SW 1271 (cell line): Measurements from ENCODE around the gene SIX4.

Experiments used
- DNase-seq, 2 experiments: peaks; one replicate each; lab custom pipeline; 2025; lab: John Stamatoyannopoulos, UW

The SIX4 gene

GRCh38 chr14:60722107-60722356 lies 2.1 kb downstream of the SIX4 start:
- DNase-seq, result no peak

DNA sequence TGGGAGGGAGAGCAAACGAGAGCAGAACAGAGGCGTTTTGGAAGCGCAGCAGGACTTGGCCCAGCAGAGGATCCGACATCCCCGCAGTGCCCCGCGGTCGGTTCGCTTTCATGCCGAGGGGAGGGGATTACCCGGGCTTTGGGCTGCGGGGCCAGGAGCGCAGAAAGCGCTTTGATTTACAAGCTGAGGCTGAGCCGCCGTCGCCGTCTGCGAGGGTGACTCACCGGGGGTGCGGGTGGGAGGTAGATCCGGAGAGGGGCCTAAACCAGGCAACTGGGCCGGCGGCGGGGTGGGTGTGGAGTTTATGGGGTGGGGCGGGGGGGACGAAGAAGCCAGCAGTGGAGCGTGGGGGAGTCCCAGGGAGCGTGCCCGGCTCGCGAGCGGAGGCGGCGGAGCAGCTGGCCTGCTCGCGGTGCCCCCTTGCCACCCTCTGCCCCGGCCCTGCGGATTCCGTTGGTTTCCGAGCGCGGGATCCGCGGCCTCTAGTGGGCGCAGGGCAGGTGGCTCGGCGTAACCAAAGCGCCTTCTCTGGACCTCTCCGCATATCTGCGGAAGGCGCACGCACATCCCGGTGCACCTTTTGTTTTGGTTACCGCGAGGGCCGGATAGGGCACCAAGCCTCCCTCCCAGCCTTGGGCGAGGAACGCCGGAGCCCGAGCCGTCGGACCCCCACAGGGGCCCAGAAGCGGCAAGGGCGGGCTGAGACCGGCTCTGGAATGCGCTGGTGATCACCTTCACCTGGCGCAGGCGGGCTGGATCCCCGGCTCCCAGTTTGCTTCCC lies 2.6 kb downstream of the SIX4 start:
- peak in 1 of 2 experiments; percentile 20 for DNase-seq

DNA sequence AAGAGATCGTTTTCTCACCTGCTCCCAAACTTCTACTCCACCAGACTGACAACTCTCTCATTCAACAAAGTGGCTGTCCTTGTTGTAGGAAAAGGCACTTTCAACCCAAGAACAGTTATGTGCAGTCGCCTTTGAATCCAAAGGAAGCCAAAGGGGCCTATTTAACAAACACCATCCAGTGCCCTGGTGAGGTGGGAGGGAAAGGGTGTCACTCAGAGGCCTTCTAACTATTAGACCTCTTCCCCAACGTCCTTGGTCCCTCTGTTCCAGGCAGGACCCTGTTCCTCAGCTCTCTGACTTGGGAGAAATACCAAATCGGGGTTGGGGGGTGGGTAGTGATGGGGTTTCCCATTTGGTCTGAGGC lies 3.2 kb downstream of the SIX4 start:
- DNase-seq, result no peak

- DNase-seq, result no peak
These were observed 3.8 kb downstream of the SIX4 start for GRCh38 chr14:60720391-60720790.

DNA sequence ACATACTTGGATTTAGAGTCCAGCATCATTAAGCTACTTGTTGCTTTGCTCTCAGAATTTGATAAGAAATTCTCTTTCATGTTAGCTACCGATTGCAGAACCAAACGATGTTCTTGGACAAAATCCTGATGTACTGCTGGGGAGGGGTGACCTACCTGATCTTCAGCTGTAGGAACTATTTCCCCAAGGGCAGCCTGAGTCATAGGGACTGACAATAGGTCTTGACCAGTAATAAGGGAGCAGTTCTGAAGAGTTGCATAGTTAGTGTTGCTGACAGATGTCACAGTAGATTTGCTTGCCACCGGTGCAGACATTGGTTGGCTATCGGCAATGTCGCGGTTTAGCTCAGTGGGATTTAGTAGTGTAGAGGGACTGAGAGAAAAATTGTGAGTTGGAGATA lies 10.6 kb downstream of the SIX4 start:
- DNase-seq, result no peak

- DNase-seq, result no peak
These were observed 13.7 kb downstream of the SIX4 start for GRCh38 chr14:60710494-60710893.

GRCh38 chr14:60707858-60708257 lies 16.3 kb downstream of the SIX4 start:
- DNase-seq, result no peak

DNA sequence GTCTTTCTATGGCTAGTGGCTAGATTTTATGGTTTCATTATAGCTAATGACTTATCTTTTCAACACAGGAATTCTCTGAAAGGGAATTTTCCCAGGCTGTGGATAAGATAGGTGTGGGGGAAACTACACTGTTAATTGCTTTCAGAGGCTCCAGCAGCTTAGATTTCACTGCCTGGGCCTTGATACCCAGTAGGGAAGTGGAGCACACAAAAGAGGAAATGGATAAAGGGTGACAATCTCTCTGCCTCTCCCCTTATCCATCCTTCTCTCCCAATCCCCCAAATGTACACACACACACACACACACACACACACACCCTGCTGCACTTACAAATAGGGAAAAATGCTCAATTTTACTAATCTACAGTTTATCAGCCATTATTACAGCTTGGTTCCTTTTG lies 19.1 kb downstream of the SIX4 start:
- no peak for DNase-seq

- no peak for DNase-seq
These were observed 23.6 kb downstream of the SIX4 start for GRCh38 chr14:60700598-60700997.

- DNase-seq, result no peak
These were observed 28.8 kb downstream of the SIX4 start for GRCh38 chr14:60695327-60695726.

DNA sequence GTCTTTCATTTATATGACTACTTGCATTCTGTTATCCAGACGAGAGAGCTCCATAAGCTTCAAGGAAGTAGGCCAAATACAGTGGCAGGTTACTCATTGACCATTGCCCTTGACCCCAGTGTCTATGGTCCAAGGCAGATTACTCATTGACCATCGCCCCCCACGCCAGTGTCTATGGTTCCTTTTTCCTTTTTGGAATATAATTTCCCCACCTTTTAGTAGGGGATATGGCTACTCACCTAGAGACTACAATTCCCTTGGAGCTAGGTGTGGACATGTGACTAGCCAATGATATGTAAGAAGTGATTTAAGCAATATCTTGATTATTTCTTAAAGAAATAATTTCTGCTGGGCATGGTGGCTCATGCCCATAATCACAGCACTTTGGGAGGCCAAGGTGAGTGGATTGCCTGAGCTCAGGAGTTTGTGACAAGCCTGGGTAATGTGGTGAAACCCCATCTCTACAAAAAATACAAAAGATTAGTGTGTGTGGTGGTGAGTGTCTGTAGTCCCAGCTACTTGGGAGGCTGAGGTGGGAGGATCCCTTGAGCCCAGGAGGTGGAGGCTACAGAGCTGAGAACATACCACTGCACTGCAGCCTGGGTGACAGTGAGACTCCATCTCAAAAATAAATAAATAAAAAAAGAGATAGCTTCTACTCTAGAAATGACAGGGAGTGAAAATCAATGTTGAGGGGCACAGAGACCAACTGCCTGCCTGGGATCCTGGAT lies 32.6 kb downstream of the SIX4 start:
- no peak for DNase-seq

DNA sequence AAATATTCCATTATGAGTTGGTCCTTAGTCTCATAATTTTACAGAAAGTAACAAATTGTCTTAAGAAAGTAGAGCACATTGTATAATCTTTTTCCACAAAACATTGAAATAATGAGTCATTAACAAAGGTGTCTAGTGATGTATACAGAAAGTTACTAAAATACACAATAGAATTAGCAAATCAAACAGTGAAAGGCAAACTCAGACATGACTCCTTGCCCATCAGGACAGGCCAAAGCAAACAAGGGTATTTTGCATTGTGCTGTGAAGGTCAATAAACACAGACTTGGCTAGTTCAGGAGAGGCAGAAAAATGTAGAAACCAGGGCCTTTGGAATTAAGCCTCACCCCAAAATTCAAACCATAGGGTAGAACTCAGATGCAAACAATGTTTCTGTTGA lies 37.3 kb downstream of the SIX4 start:
- DNase-seq, result no peak

DNA sequence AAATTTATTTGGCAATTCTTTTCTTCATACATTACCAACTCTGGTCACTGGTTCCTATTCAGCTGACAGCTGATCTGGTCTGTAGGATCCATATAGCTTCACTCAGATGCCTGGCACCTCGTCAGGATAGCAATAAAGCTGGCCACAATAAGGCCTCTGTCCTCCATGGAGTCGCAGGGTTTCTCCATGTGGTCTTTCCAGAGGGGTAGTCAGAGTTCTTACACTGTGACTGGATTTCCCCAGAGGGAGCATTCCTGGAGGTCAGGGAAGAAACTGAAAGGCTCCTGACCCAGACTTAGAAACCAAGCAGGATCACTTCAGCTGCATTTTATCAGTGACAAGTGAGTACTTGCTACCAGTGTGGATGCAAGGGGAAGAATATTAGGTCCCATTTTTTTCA lies 39.9 kb downstream of the SIX4 start:
- DNase-seq, result no peak

DNA sequence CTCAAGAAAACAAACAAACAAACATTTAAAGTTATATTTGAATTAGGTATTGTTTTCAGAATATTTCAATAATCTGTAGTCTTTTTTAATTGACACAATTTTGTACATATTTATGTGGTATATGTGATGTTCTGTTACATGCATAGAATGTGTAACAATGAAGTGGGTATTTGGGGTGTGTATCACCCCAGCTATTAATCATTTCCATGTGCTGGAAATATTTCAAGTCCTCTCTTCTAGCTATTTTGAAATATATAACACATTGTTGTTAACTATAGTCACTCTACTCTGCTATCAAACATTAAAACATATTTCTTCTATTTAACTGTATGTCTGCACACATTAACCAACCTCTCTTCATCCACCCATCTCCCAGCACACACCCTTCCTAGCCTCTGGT lies 42.9 kb downstream of the SIX4 start:
- DNase-seq, result no peak

GRCh38 chr14:60680511-60680910 lies 43.6 kb downstream of the SIX4 start:
- DNase-seq, result no peak

DNA sequence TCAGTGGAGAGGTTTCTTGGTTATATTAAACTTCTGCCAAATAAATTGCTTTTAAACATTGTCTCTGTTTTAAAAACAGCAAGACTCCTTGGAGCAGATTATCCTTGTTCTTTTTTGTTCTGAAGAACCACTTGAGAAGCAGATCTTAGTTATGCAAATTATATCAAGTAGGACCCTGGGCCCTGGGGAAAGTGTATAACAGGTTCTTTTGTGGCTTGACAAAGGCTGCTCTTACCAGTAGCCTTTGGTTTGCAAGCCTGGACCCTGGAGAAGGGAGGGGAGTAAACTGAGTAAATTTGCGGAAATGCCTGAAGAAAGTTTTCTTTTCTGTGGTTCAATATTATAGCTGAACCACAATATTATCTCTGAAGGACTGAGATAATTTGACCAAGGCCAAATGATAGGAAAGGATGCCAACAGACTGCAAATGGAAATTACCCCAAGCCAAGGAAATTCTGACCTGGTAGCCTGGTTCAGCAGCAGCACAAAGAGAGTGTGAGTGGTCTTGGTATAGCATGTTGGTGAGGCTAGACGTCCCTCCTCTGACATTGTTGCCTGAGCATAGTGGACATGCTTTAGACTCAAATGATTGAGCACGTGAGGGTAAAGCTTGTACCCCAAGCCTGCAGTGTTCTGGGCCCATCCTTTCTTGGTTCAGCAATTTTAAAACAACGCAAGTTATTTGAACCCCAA lies 44.4 kb downstream of the SIX4 start:
- no peak for DNase-seq

GRCh38 chr14:60677701-60678100 lies 46.5 kb downstream of the SIX4 start:
- no peak for DNase-seq

- no peak for DNase-seq
These were observed 53.2 kb downstream of the SIX4 start for GRCh38 chr14:60670989-60671388.

- no peak for DNase-seq
These were observed 55.6 kb downstream of the SIX4 start for GRCh38 chr14:60668431-60669112.

DNA sequence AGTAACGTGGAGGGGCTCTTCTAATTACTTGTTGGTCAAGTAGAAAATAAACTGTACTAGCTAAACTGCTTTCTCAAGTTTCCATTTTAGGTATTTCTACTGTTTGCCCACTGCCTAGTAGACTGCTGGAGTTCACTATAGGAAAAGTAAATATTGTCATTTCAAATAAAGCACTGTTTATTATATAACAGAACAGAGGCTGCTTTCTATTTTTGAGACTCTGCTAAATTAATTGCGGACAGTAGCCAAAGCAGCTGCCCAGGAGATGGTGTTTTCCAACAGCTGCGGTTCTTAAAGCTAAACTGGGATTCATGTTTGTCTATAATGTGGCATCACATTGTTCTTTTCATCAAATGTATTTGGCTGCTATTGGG lies 59.0 kb downstream of the SIX4 start:
- no peak for DNase-seq

GRCh38 chr14:60662982-60663381 lies 61.2 kb downstream of the SIX4 start:
- DNase-seq, result no peak

DNA sequence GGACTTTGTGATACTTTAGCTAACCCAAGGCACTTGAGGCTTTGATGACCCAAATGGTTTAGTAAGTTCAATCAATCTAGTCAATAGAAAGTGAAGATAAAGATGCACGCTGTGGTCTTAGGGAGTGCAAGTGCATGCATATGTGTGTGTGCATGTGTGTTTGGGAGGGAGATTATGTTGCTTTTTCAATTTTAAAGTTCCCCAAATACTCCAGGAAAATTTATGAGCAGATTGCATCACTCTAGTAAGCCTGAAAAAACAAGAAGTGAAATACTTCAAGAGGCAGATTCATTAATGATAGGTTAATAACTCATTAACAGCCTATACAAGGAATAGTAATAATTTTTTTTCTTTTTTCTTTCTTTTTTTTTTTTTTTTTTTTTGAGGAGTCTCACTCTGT lies 62.4 kb downstream of the SIX4 start:
- DNase-seq, result no peak
